Glutamatergic neuron (in vitro differentiated cells): ENCODE data around the gene OR2V1. TPM values are rescaled to one million over a fixed set of nuclear protein-coding genes. Genes with fewer than 3 reads are reported as not detected.
"Not testable (repeated sequence)": the region's sequence is repeated elsewhere in the genome, so short reads cannot be mapped to it uniquely, and the experiment has no call there.

ENCODE experiments used
- DNase-seq: peaks from one replicate; pipeline ENCODE4 v3.0.0; 2022
- H3K27ac Mint-ChIP-seq: one replicate; pipeline ENCODE4 v1.8.0; 2020; ENCODE audit warnings: mild to moderate bottlenecking, mixed read lengths, inconsistent platforms; ENCODE audit not compliant: unreplicated experiment
- H3K27me3 Mint-ChIP-seq: one replicate; pipeline ENCODE4 v1.8.0; 2020; ENCODE audit warnings: mild to moderate bottlenecking, moderate library complexity, mixed read lengths, inconsistent platforms; ENCODE audit not compliant: unreplicated experiment
- H3K36me3 Mint-ChIP-seq: one replicate; pipeline ENCODE4 v1.8.0; 2020; ENCODE audit warnings: mild to moderate bottlenecking, mixed read lengths, inconsistent platforms; ENCODE audit not compliant: unreplicated experiment
- H3K4me1 Mint-ChIP-seq: one replicate; pipeline ENCODE4 v1.8.0; 2020; ENCODE audit warnings: mild to moderate bottlenecking, low read depth, mixed read lengths, inconsistent platforms; ENCODE audit not compliant: unreplicated experiment
- H3K4me3 Mint-ChIP-seq: one replicate; pipeline ENCODE4 v1.8.0; 2020; ENCODE audit warnings: mild to moderate bottlenecking, mixed read lengths, inconsistent platforms; ENCODE audit not compliant: unreplicated experiment
- H3K9me3 Mint-ChIP-seq: one replicate; pipeline ENCODE4 v1.8.0; 2020; ENCODE audit warnings: mild to moderate bottlenecking, moderate library complexity, mixed read lengths, inconsistent platforms; ENCODE audit not compliant: unreplicated experiment
- total RNA-seq: library from RNA; stranded (reverse); fragmentation: NEBNext Ultra II Directional; extraction: Animal tissue kit (Norgen Biotek cat#: 25700); gene quantifications from one replicate; pipeline ENCODE4 v1.2.1, GENCODE V29; 2021; ENCODE audit not compliant: unreplicated experiment
- TF ChIP-seq, protein P1 (sequence below): fragments of 200-600 bp; sonication (generic); IDR thresholded peaks from one replicate; pipeline ENCODE4 v1.5.0; 2021; ENCODE audit not compliant: partially characterized antibody, unreplicated experiment

Gene OR2V1
- total RNA-seq, 1 donor from 2014 or later: not detected

DNA sequence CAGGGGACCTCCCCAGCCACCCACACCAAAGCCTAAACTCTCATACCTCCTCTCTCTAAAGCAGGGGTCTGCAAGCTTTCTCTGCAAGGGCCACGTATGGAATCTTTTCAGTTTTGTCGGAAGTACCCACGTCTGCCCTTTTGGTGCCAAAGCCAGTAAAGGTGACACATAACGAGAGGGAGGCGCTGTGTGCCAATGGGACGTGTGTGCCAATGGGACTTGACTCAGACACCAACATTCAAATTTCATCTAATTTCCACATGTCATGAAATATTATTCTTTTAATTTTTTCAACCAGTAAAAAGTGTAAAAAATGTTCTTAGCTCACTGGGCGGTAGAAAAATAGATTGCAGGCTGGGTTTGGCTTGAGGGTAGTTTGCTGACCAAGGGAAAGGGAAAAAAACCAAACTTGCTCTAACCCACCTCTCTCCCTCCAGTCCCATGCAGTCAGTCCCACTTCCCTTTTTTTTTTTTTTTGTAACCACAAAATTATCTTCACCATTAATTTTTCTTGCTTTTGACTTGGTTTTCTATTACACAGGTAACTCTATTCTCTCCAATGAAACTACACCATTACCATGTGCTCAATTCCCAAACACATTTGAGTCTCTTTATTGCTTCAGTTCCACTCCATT lies 25.5 kb downstream of the OR2V1 start:
- no peaks in the 10 kb centered on the region for H3K36me3 Mint-ChIP-seq

DNA sequence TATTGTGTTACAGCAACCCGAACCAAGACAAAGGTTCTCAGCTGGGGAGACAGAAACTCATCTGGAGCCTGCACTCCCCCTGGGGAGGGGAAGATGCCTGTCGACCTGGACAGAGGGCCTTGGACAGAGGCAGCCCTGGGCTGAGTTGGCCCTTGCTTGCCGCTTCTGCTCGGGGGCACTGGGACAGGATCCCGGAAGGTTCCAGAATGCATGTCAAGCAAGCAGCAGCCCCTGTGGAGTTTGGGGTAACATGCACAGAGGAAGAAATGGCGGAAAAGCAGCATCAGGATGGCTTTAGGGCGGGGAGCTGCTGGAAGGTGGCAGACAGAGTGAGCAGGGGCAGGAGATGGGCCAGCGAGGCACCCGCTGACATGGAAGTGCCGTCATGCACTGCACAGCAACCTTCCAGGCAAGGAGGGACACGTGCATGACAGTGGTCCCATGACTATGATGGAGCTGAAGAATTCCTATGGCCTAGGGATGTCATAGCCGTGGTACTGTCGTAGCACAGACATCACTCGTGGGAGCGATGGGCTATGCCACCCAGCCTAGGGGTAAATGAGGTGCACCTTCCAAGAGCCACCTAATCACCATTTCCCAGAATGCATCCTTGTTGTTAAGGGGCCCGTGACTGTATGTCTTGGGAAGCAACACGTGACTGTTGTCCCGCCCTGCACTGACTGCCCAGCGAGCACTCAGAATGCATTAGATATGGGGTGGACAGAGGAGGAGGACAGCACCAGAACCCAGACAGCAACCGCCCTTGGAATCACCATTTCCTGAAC lies 26.2 kb downstream of the OR2V1 start:
- H3K9me3 Mint-ChIP-seq, H3K36me3 Mint-ChIP-seq, H3K27me3 Mint-ChIP-seq, DNase-seq: not testable (repeated sequence)
- Mint-ChIP-seq H3K27ac (peak overlapping the region; percentile 40), H3K4me3 (peak overlapping the region; percentile 80), H3K4me1 (peaks cover 11% of the 10 kb centered on the region)

More for the DNA sequence above, 25.5 kb downstream of the OR2V1 start:
- Mint-ChIP-seq H3K4me3 (no peak overlapping the region), H3K4me1 (peaks cover 11% of the 10 kb centered on the region), H3K9me3 (peaks cover 5% of the 10 kb centered on the region), H3K27me3 (peaks cover 4% of the 10 kb centered on the region), H3K27ac (no peak overlapping the region)
- DNase-seq: no peak
- TF ChIP-seq, protein P1, sequence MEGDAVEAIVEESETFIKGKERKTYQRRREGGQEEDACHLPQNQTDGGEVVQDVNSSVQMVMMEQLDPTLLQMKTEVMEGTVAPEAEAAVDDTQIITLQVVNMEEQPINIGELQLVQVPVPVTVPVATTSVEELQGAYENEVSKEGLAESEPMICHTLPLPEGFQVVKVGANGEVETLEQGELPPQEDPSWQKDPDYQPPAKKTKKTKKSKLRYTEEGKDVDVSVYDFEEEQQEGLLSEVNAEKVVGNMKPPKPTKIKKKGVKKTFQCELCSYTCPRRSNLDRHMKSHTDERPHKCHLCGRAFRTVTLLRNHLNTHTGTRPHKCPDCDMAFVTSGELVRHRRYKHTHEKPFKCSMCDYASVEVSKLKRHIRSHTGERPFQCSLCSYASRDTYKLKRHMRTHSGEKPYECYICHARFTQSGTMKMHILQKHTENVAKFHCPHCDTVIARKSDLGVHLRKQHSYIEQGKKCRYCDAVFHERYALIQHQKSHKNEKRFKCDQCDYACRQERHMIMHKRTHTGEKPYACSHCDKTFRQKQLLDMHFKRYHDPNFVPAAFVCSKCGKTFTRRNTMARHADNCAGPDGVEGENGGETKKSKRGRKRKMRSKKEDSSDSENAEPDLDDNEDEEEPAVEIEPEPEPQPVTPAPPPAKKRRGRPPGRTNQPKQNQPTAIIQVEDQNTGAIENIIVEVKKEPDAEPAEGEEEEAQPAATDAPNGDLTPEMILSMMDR: no peak

DNA sequence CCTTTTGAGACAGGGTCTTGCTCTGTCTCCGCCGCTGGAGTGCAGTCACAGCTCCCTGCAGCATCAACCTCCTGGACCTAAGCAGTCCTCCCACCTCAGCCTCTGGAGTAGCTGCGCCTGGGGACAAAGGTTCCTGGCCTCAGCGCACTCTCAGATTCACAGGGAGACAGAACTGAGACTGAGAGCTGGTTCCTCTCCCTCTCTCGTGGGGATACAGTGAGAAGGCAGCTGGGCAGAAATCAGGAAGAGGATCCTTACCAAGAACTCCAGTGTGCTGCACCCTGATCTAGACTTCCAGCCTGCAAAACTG lies 26.8 kb downstream of the OR2V1 start:
- H3K36me3 Mint-ChIP-seq, DNase-seq, H3K9me3 Mint-ChIP-seq: not testable (repeated sequence)
- Mint-ChIP-seq H3K4me3 (peak overlapping the region; percentile 80), H3K27ac (peak overlapping the region; percentile 40), H3K27me3 (peaks cover 15% of the 10 kb centered on the region), H3K4me1 (peaks cover 11% of the 10 kb centered on the region)

DNA sequence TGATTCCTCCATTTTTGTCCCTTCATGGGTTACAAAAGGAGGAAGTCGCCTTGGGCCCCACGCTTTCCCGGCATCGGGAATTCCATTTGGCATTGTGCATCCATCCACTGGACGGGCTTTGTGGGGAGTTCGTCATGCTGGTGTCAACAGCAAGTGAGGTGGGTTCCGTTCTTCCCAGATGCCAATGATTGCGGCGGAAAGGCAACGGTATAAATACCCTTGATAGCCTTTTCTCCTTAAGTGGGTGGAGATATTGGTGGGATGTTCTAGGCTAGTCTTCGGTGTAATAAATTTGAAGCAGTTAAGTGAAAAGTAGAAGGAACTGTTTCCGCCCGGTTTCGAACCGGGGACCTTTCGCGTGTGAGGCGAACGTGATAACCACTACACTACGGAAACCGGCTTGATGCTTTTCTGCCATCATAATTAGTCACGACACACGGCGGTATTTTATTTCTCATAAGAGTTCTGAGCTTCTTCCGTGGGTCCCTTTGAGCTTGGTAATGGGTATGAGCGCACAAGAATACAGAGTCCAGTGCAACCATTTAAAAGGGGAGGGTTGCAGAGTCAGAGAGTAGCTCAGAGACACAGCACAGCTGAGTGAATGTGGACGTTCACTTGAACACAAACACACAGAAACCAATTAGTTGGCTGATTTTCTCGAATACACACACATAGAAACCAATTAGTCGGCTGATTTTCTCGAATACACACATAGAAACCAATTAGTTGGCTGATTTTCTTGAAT lies 28.9 kb downstream of the OR2V1 start:
- H3K4me3 Mint-ChIP-seq, H3K27ac Mint-ChIP-seq, H3K36me3 Mint-ChIP-seq, H3K9me3 Mint-ChIP-seq, H3K4me1 Mint-ChIP-seq, DNase-seq: not testable (repeated sequence)
- peaks cover 19% of the 10 kb centered on the region for H3K27me3 Mint-ChIP-seq

DNA sequence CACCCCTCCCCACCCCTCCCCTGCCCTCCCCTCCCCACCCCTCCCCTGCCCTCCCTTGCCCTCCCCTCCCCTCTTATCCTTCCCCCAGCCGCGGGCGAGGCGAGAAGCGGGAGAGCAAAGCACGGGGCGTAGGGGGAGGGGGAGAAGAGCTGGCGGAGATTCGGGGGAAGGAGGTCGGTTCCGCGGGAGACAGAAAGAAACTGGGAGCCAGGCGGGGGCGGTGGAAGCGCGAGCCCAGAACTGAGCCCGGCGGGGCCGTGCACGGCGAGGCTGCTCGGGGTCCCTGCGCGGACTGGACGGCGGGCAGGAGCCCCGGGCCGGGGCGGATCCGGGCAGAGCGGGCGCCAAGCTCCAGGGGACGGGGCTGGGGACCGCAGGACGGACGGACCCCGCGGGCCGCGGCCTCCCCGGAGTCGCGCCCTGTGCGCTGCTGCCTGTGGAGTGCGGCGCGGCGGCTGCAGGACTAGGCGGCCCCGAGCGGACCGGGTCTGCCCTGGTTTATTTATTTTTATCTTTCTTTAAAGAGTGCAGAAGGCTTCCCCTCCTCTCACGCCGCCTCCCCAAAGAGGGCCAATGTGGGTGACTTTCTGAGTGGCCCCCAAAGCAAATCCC lies 29.8 kb downstream of the OR2V1 start:
- not testable (repeated sequence) for H3K4me1 Mint-ChIP-seq, H3K36me3 Mint-ChIP-seq, H3K9me3 Mint-ChIP-seq, H3K27ac Mint-ChIP-seq, DNase-seq, H3K4me3 Mint-ChIP-seq
- H3K27me3 Mint-ChIP-seq: peaks cover 19% of the 10 kb centered on the region

DNA sequence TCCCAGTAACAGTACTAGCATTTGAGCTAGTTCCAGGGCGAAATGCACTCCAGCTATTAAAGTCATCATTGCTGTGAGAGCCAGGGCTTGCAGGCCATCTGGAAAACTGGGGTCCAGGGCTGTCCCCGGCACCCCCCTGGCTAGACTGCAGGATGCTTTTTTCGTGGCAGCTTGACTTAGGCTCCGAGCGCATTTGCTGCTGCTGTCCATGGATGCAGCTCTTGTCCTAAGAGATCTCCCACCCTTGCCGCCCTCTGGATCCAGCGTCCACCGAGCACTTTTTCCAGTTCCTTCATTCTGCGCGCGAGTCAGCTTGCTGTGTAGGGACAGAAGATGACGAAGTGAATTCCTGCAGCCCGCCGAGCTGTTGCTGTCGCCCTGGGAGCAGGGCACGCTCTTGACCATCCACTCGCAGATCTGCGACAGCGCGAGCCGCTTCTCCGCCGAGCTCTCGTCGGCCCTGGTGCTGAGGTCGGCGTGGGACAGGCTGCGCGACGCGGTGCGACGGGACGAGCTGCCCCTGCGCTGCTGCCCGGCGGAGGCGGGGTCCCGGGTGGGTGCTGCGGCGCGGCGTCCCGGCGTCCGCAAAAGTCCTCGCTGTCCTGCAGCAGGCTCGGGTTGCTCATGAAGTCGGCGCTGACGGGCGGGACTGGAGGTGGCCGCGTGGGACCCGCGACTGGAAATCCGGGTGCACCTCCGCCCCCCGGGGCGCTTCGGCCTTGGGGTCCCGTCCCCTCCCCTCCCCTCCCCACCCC lies 30.7 kb downstream of the OR2V1 start:
- DNase-seq: peak; percentile 63
- Mint-ChIP-seq H3K36me3 (no peaks in the 10 kb centered on the region), H3K27ac (no peak overlapping the region), H3K9me3 (peaks cover 8% of the 10 kb centered on the region), H3K27me3 (peaks cover 19% of the 10 kb centered on the region), H3K4me1 (peaks cover 6% of the 10 kb centered on the region), H3K4me3 (no peak overlapping the region)
- TF ChIP-seq, protein P1: no peak
